Activated CD4-positive, CD25-positive, alpha-beta regulatory T cell treated with anti-CD3 and anti-CD28 coated beads, Interleukin-2, amount 50 U/mL, for 24 hours (primary cell): ENCODE measurements around the gene SERTAD3.

Experiments used
- ATAC-seq, 2 donors: fragments of 150-1000 bp; cut with Tn5 transposase; one replicate each; pipeline ENCODE4 v1.10.0; 2021; ENCODE audit warnings: mild to moderate bottlenecking in 1 of 2, moderate library complexity in 1 of 2

The SERTAD3 gene

GRCh38 chr19:40407714-40408597, 36.2 kb downstream of the SERTAD3 start:
- ATAC-seq: no peak

- peak; percentile 58 to 64 for ATAC-seq
These were observed 40.7 kb downstream of the SERTAD3 start for GRCh38 chr19:40403262-40403984.

GRCh38 chr19:40400559-40400958, 43.6 kb downstream of the SERTAD3 start:
- ATAC-seq: no peak

GRCh38 chr19:40398417-40399131, 45.6 kb downstream of the SERTAD3 start:
- ATAC-seq: peak; percentile 64 to 82

- ATAC-seq: no peak
These were observed 46.6 kb downstream of the SERTAD3 start for GRCh38 chr19:40397568-40397906.

- no peak for ATAC-seq
These were observed 47.1 kb downstream of the SERTAD3 start for GRCh38 chr19:40396886-40397567.

- no peak for ATAC-seq
These were observed 48.2 kb downstream of the SERTAD3 start for GRCh38 chr19:40395956-40396355.

GRCh38 chr19:40394816-40395210, 49.3 kb downstream of the SERTAD3 start:
- no peak for ATAC-seq

GRCh38 chr19:40393894-40394815, 50.0 kb downstream of the SERTAD3 start:
- no peak for ATAC-seq

- no peak for ATAC-seq
These were observed 51.1 kb downstream of the SERTAD3 start for GRCh38 chr19:40392894-40393517.

- ATAC-seq: no peak
These were observed 52.0 kb downstream of the SERTAD3 start for GRCh38 chr19:40392123-40392522.
